Suprapubic skin (tissue), 4 donors: ENCODE data around the gene IP6K1. TPM values are rescaled to one million over a fixed set of nuclear protein-coding genes. Genes with fewer than 3 reads are reported as not detected.

Experiments
- DNase-seq, 2 donors: peaks; one replicate each; pipeline ENCODE4 v3.0.0-alpha.2; 2019; ENCODE audit warnings: low spot score in 2 of 2
- H3K27ac ChIP-seq: fragments of 200-600 bp; sonication (generic); one replicate; pipeline ENCODE4 v1.5.1; 2019
- H3K27me3 ChIP-seq: fragments of 200-600 bp; sonication (generic); one replicate; pipeline ENCODE4 v1.5.1; 2019
- H3K36me3 ChIP-seq: fragments of 200-600 bp; sonication (generic); one replicate; pipeline ENCODE4 v1.5.1; 2019
- H3K4me1 ChIP-seq: fragments of 200-600 bp; sonication (generic); one replicate; pipeline ENCODE4 v1.5.1; 2019
- H3K4me3 ChIP-seq: fragments of 200-600 bp; sonication (generic); one replicate; pipeline ENCODE4 v1.5.1; 2019; ENCODE audit warnings: mild to moderate bottlenecking
- H3K9me3 ChIP-seq: fragments of 200-600 bp; sonication (generic); one replicate; pipeline ENCODE4 v1.5.1; 2019
- EP300 ChIP-seq: sonication (generic); formaldehyde crosslinking; IDR thresholded peaks from one replicate; pipeline ENCODE4 v1.6.1; 2017; ENCODE audit warnings: antibody characterized with exemption
- POLR2A ChIP-seq, 2 donors: fragments of 450-650 bp; IDR thresholded peaks; one replicate each; pipeline ENCODE4 v1.6.1; 2017; ENCODE audit warnings: antibody characterized with exemption in 2 of 2, mild to moderate bottlenecking in 2 of 2, moderate library complexity in 2 of 2
- POLR2AphosphoS5 ChIP-seq, 3 donors: sonication (generic); formaldehyde crosslinking; IDR thresholded peaks; one replicate each; pipeline ENCODE4 v1.6.1; 2017; ENCODE audit warnings: antibody characterized with exemption in 3 of 3
- WGBS: methylation state at CpG from one replicate; pipeline ENCODE4 v1.1.5; 2018; 5-methylcytosine and 5-hydroxymethylcytosine counted together
- total RNA-seq, 4 donors: library from RNA; depleted of rRNA; stranded (reverse); fragments of >200 nt; gene quantifications; one replicate each; pipeline ENCODE4 v1.1.0, GENCODE V29; 2016
- TF ChIP-seq, protein P1 (sequence below), 2 donors: fragments of 200-600 bp in 1 of 2; fragments of 450-650 bp in 1 of 2; sonication (generic) in 1 of 2; IDR thresholded peaks; one replicate each; pipeline ENCODE4 v1.5.1; 2016 to 2019; ENCODE audit warnings: antibody characterized with exemption in 2 of 2, mild to moderate bottlenecking in 1 of 2, moderate library complexity in 1 of 2

IP6K1 gene
- total RNA-seq, 4 donors from 2014 or later, result 39.5 to 57.3 (median 53.2) TPM

DNA sequence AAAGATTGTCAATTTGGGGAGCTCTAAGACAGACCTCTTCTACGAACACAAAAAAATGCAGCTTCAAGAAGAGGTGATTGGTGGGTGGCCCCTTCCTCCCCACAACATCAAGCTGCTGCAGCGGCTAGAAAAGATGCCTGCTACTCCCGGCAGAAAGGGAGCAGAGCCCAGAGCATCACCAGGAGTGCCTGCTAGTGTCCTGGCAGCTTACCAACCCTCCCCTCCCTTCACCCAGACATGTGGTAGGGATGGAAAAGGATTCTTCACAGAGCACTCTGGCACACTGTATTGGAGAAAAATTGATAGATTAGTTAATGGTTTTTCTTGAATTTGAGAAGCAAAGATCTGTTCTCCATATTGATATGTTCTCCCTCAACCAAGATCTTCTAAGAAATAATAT lies 10.8 kb downstream of the IP6K1 start:
- peak in 1 of 2 donors; percentile 21 for DNase-seq
- TF ChIP-seq POLR2A (IDR thresholded peaks at IDR 0.05) (no peak), EP300 (no peak), POLR2AphosphoS5 (IDR thresholded peaks at IDR 0.05) (no peak)
- TF ChIP-seq, protein P1, sequence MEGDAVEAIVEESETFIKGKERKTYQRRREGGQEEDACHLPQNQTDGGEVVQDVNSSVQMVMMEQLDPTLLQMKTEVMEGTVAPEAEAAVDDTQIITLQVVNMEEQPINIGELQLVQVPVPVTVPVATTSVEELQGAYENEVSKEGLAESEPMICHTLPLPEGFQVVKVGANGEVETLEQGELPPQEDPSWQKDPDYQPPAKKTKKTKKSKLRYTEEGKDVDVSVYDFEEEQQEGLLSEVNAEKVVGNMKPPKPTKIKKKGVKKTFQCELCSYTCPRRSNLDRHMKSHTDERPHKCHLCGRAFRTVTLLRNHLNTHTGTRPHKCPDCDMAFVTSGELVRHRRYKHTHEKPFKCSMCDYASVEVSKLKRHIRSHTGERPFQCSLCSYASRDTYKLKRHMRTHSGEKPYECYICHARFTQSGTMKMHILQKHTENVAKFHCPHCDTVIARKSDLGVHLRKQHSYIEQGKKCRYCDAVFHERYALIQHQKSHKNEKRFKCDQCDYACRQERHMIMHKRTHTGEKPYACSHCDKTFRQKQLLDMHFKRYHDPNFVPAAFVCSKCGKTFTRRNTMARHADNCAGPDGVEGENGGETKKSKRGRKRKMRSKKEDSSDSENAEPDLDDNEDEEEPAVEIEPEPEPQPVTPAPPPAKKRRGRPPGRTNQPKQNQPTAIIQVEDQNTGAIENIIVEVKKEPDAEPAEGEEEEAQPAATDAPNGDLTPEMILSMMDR (IDR thresholded peaks at IDR 0.05), result no peak
- Histone ChIP-seq H3K36me3 (peaks cover 15% of the 10 kb centered on the region), H3K4me3 (no peak overlapping the region), H3K27ac (no peak overlapping the region), H3K9me3 (no peaks in the 10 kb centered on the region), H3K27me3 (no peaks in the 10 kb centered on the region), H3K4me1 (peaks cover 7% of the 10 kb centered on the region)
- 69% methylated on average over 3 of the region's 3 CpGs for WGBS

- Histone ChIP-seq H3K27ac (no peak overlapping the region), H3K9me3 (no peaks in the 10 kb centered on the region), H3K27me3 (no peaks in the 10 kb centered on the region), H3K36me3 (peaks cover 17% of the 10 kb centered on the region), H3K4me1 (peaks cover 3% of the 10 kb centered on the region), H3K4me3 (no peak overlapping the region)
- TF ChIP-seq POLR2A (IDR thresholded peaks at IDR 0.05) (no peak), POLR2AphosphoS5 (IDR thresholded peaks at IDR 0.05) (no peak)
- WGBS, result 92% methylated on average over 2 of the region's 2 CpGs
- DNase-seq, result peak in 1 of 2 donors; percentile 26
Observed at GRCh38 chr3:49772703-49773102, 13.6 kb downstream of the IP6K1 start.

DNA sequence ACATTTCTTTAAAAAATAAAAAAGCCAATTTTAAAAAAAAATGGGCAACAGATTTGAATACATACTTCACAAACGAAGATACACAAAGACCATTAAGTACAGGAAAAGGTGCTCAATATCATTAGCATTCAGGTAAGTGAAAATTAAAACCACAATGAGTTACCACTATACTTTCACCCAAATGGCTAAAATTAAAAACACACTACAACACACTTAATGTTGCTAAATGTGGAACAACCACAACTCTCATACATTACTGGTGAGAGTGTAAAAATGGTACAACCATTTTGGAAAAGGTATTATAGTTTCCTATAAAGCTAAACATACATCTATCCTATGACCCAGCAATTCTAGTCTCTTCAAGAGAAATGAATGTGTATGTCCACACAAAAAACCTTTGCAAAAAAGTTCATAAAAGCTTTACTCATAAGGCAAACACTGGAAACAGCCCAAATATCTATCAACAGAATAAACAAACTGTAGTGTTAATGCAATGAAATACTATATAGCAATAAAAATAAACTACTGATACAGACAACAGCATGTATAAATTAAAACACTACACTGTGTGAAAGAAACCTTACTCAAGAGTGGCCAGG lies 14.9 kb downstream of the IP6K1 start:
- Histone ChIP-seq H3K27ac (no peak overlapping the region), H3K4me1 (peaks cover 3% of the 10 kb centered on the region), H3K36me3 (peaks cover 6% of the 10 kb centered on the region), H3K4me3 (no peak overlapping the region), H3K9me3 (no peaks in the 10 kb centered on the region), H3K27me3 (no peaks in the 10 kb centered on the region)
- TF ChIP-seq EP300 (no peak), POLR2A (IDR thresholded peaks at IDR 0.05) (no peak)
- 71% methylated on average over 1 of the region's 1 CpG for WGBS
- no peak for DNase-seq

DNA sequence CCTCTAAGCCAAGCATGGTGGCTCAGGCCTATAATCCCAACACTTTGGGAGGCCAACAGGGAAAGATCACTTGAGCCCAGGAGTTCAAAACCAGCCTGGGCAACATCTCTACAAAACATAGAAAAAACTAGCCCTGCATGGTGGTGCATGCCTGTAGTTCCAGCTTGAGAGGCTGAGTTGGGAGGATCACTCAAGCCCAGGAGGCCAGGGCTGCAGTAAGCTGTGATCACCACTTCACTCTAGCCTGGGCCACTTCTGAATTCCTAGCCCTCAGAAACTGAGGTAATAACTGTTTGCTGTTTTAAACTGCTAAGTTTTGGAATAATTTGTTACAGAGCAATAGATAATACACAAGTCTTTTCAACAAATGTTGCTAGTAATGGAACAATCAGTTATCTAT lies 16.4 kb downstream of the IP6K1 start:
- H3K27me3 ChIP-seq, result no peaks in the 10 kb centered on the region
- no peak for TF ChIP-seq POLR2AphosphoS5 (IDR thresholded peaks at IDR 0.05)
- TF ChIP-seq, protein P1 (IDR thresholded peaks at IDR 0.05), result no peak
- no peak for TF ChIP-seq POLR2A (IDR thresholded peaks at IDR 0.05)
- TF ChIP-seq EP300, result no peak
- no peak overlapping the region for H3K4me3 ChIP-seq
- peak in 1 of 2 donors; percentile 18 for DNase-seq
- H3K36me3 ChIP-seq, result peaks cover 6% of the 10 kb centered on the region
- H3K9me3 ChIP-seq, result no peaks in the 10 kb centered on the region
- no peak overlapping the region for H3K27ac ChIP-seq
- H3K4me1 ChIP-seq, result no peaks in the 10 kb centered on the region

- DNase-seq, result no peak
Observed at GRCh38 chr3:49769286-49769915, 16.9 kb downstream of the IP6K1 start.

DNA sequence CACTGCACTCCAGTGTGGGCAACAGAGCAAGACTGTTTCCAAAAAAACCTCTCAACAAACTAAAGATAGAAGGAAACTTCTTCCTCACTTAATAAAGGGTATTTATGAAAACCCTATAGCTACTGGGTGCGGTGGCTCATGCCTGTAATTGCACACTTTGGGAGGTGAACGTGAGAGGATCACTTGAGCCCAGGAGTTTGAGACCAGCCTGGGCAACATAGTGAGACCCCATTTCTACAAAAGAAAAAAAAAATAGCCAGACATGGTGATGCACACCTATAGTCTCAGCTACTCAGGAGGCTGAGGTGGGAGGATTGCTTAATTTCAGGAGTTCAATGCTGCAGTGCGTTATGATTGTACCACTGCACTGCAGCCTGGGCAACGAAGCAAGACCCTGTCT lies 22.4 kb downstream of the IP6K1 start:
- 97% methylated on average over 4 of the region's 4 CpGs for WGBS
- Histone ChIP-seq H3K4me1 (no peaks in the 10 kb centered on the region), H3K27ac (no peak overlapping the region), H3K36me3 (peaks cover 3% of the 10 kb centered on the region), H3K4me3 (no peak overlapping the region), H3K27me3 (no peaks in the 10 kb centered on the region), H3K9me3 (no peaks in the 10 kb centered on the region)
- DNase-seq, result no peak
- TF ChIP-seq POLR2A (IDR thresholded peaks at IDR 0.05) (no peak), EP300 (no peak), POLR2AphosphoS5 (IDR thresholded peaks at IDR 0.05) (no peak)
- TF ChIP-seq, protein P1 (IDR thresholded peaks at IDR 0.05), result no peak

More at GRCh38 chr3:49769286-49769915, 16.9 kb downstream of the IP6K1 start:
- Histone ChIP-seq H3K27me3 (no peaks in the 10 kb centered on the region), H3K27ac (no peak overlapping the region), H3K36me3 (peaks cover 6% of the 10 kb centered on the region), H3K4me3 (no peak overlapping the region), H3K9me3 (no peaks in the 10 kb centered on the region), H3K4me1 (no peaks in the 10 kb centered on the region)
- WGBS, result 86% methylated on average over 3 of the region's 3 CpGs
- TF ChIP-seq EP300, result no peak
- TF ChIP-seq, protein P1 (IDR thresholded peaks at IDR 0.05), result no peak
- TF ChIP-seq POLR2AphosphoS5 (IDR thresholded peaks at IDR 0.05), result no peak
- TF ChIP-seq POLR2A (IDR thresholded peaks at IDR 0.05), result no peak
